HEK293 (cell line): Measurements from ENCODE around the gene DVL1.

Source experiments
- BCL11B ChIP-seq: fragments of 450-650 bp; formaldehyde crosslinking; IDR thresholded peaks from 2 replicates; pipeline ENCODE4 v1.5.1; 2016; ENCODE audit warnings: low read depth, missing biosample characterization, missing genetic modification characterization
- FEZF1 ChIP-seq: fragments of 450-650 bp; formaldehyde crosslinking; IDR thresholded peaks from 2 replicates; pipeline ENCODE4 v1.5.1; 2016; ENCODE audit warnings: missing biosample characterization, missing genetic modification characterization
- GLI2 ChIP-seq: fragments of 450-650 bp; formaldehyde crosslinking; IDR thresholded peaks from 2 replicates; pipeline ENCODE4; 2017; ENCODE audit warnings: missing biosample characterization, missing genetic modification characterization, low read depth, borderline replicate concordance
- KLF10 ChIP-seq: fragments of 450-650 bp; IDR thresholded peaks from 2 replicates; pipeline ENCODE4 v1.5.1; 2018; ENCODE audit warnings: missing biosample characterization, mild to moderate bottlenecking, missing genetic modification characterization
- MYNN ChIP-seq: fragments of 450-650 bp; formaldehyde crosslinking; IDR thresholded peaks from 2 replicates; pipeline ENCODE4 v1.5.1; 2016; ENCODE audit warnings: missing biosample characterization, missing genetic modification characterization, borderline replicate concordance
- MZF1 ChIP-seq: fragments of 450-650 bp; formaldehyde crosslinking; IDR thresholded peaks from 2 replicates; pipeline ENCODE4 v1.5.1; 2017; ENCODE audit warnings: missing biosample characterization, missing genetic modification characterization, borderline replicate concordance
- OSR2 ChIP-seq: fragments of 450-650 bp; formaldehyde crosslinking; IDR thresholded peaks from 2 replicates; pipeline ENCODE4 v1.5.1; 2016; ENCODE audit warnings: missing biosample characterization, missing genetic modification characterization
- SCRT1 ChIP-seq: fragments of 450-650 bp; formaldehyde crosslinking; IDR thresholded peaks from 2 replicates; pipeline ENCODE4 v1.5.1; 2016; ENCODE audit warnings: missing biosample characterization, missing genetic modification characterization, borderline replicate concordance
- ZFP41 ChIP-seq: fragments of 450-650 bp; formaldehyde crosslinking; IDR thresholded peaks from 2 replicates; pipeline ENCODE4 v1.5.1; 2016; ENCODE audit warnings: missing biosample characterization, missing genetic modification characterization, borderline replicate concordance
- ZNF221 ChIP-seq: fragments of 450-650 bp; formaldehyde crosslinking; IDR thresholded peaks from 2 replicates; pipeline ENCODE4 v1.5.1; 2017; ENCODE audit warnings: missing biosample characterization, missing genetic modification characterization, borderline replicate concordance
- ZNF24 ChIP-seq: fragments of 450-650 bp; formaldehyde crosslinking; IDR thresholded peaks from 2 replicates; pipeline ENCODE4 v1.5.1; 2016; ENCODE audit warnings: missing biosample characterization, missing genetic modification characterization
- ZNF311 ChIP-seq: fragments of 450-650 bp; formaldehyde crosslinking; IDR thresholded peaks from 2 replicates; pipeline ENCODE4 v1.5.1; 2017; ENCODE audit warnings: missing biosample characterization, missing genetic modification characterization, borderline replicate concordance
- ZNF350 ChIP-seq: fragments of 450-650 bp; formaldehyde crosslinking; IDR thresholded peaks from 2 replicates; pipeline ENCODE4 v1.5.0; 2017; ENCODE audit warnings: missing biosample characterization, mild to moderate bottlenecking, missing genetic modification characterization
- ZNF433 ChIP-seq: fragments of 450-650 bp; formaldehyde crosslinking; IDR thresholded peaks from 2 replicates; pipeline ENCODE4 v1.5.1; 2016; ENCODE audit warnings: missing biosample characterization, missing genetic modification characterization, low read depth
- ZNF558 ChIP-seq: fragments of 450-650 bp; formaldehyde crosslinking; IDR thresholded peaks from 2 replicates; pipeline ENCODE4 v1.5.1; 2016; ENCODE audit warnings: missing biosample characterization, missing genetic modification characterization
- ZNF600 ChIP-seq: fragments of 450-650 bp; formaldehyde crosslinking; IDR thresholded peaks from 2 replicates; pipeline ENCODE4 v1.5.1; 2016; ENCODE audit warnings: missing biosample characterization, missing genetic modification characterization
- ZNF623 ChIP-seq: fragments of 450-650 bp; formaldehyde crosslinking; IDR thresholded peaks from 2 replicates; pipeline ENCODE4 v1.5.1; 2016; ENCODE audit warnings: missing biosample characterization, missing genetic modification characterization
- ZNF660 ChIP-seq: fragments of 450-650 bp; IDR thresholded peaks from 2 replicates; pipeline ENCODE4 v1.5.1; 2018; ENCODE audit warnings: missing biosample characterization, mild to moderate bottlenecking, missing genetic modification characterization
- ZNF701 ChIP-seq: fragments of 450-650 bp; formaldehyde crosslinking; IDR thresholded peaks from 2 replicates; pipeline ENCODE4 v1.5.1; 2016; ENCODE audit warnings: missing biosample characterization, missing genetic modification characterization
- ZNF768 ChIP-seq: fragments of 450-650 bp; formaldehyde crosslinking; IDR thresholded peaks from 2 replicates; pipeline ENCODE4 v1.5.1; 2018; ENCODE audit warnings: missing biosample characterization, mild to moderate bottlenecking, missing genetic modification characterization
- ZNF830 ChIP-seq: fragments of 450-650 bp; IDR thresholded peaks from 2 replicates; pipeline ENCODE4 v1.5.0; 2018; ENCODE audit warnings: missing biosample characterization, missing genetic modification characterization, low read depth, mild to moderate bottlenecking, moderate library complexity
- ZNF837 ChIP-seq: fragments of 450-650 bp; formaldehyde crosslinking; IDR thresholded peaks from 2 replicates; pipeline ENCODE4 v1.5.1; 2016; ENCODE audit warnings: missing biosample characterization, missing genetic modification characterization
- ZSCAN23 ChIP-seq: fragments of 450-650 bp; formaldehyde crosslinking; IDR thresholded peaks from 2 replicates; pipeline ENCODE4 v1.5.1; 2016; ENCODE audit warnings: missing biosample characterization, missing genetic modification characterization
- TF ChIP-seq, protein P1 (sequence below): fragments of 450-650 bp; formaldehyde crosslinking; conservative IDR thresholded peaks from 2 replicates; pipeline ENCODE4 v1.5.1; 2016; ENCODE audit warnings: low read depth, missing biosample characterization, missing genetic modification characterization
- TF ChIP-seq, protein P2 (sequence below): fragments of 450-650 bp; formaldehyde crosslinking; IDR thresholded peaks from 2 replicates; pipeline ENCODE4 v1.5.1; 2016; ENCODE audit warnings: missing biosample characterization, missing genetic modification characterization
- TF ChIP-seq, protein P3 (sequence below): fragments of 450-650 bp; formaldehyde crosslinking; IDR thresholded peaks from 2 replicates; pipeline ENCODE4 v1.5.1; 2017; ENCODE audit warnings: missing biosample characterization, missing genetic modification characterization
- TF ChIP-seq, protein P4 (sequence below): fragments of 450-650 bp; formaldehyde crosslinking; IDR thresholded peaks from 2 replicates; pipeline ENCODE4 v1.5.1; 2016; ENCODE audit warnings: missing biosample characterization, missing genetic modification characterization

DVL1 gene

DNA sequence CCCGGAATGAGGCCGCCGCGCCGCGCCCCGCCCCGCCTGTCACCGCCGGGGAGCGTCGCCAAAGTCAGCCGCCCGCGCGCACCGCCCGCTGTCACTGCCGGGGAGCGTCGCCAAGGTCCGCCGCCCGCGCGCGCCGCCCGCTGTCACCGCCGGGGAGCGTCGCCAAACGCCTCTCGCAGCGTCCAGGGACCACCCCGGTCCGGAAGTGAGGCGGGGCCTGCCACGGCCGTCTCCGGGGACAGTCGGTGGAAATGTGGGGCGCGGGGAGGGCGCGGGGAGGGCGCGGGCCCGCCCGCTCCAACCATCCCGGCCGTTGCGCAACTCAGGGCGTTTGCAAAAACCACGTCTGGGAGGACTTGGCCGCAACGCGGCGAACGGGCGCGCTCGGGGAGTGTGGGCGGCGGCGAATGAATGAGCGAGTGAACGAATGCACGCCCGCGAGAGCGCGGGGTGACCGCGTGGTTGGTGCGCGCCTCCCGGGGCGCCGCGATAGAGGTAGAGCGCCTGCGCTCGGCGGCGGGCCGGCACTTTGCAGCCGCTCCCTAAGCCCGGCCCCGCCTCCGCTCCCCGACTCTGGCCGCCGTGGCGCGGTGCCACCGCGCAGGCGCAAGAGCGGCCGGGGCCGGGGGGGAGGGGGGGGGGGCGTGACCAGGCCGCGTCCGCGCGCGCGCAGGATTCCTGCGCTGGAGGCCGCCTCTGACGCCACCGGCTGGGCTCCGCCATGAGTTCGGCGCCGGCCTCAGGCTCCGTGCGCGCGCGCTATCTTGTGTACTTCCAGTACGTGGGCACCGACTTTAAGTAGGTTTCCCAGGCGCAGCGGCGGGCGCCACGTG, 41.1 kb downstream of the DVL1 start, which contains the start of the genes ACAP3 and PUSL1 (continued):
- TF ChIP-seq, protein P1, sequence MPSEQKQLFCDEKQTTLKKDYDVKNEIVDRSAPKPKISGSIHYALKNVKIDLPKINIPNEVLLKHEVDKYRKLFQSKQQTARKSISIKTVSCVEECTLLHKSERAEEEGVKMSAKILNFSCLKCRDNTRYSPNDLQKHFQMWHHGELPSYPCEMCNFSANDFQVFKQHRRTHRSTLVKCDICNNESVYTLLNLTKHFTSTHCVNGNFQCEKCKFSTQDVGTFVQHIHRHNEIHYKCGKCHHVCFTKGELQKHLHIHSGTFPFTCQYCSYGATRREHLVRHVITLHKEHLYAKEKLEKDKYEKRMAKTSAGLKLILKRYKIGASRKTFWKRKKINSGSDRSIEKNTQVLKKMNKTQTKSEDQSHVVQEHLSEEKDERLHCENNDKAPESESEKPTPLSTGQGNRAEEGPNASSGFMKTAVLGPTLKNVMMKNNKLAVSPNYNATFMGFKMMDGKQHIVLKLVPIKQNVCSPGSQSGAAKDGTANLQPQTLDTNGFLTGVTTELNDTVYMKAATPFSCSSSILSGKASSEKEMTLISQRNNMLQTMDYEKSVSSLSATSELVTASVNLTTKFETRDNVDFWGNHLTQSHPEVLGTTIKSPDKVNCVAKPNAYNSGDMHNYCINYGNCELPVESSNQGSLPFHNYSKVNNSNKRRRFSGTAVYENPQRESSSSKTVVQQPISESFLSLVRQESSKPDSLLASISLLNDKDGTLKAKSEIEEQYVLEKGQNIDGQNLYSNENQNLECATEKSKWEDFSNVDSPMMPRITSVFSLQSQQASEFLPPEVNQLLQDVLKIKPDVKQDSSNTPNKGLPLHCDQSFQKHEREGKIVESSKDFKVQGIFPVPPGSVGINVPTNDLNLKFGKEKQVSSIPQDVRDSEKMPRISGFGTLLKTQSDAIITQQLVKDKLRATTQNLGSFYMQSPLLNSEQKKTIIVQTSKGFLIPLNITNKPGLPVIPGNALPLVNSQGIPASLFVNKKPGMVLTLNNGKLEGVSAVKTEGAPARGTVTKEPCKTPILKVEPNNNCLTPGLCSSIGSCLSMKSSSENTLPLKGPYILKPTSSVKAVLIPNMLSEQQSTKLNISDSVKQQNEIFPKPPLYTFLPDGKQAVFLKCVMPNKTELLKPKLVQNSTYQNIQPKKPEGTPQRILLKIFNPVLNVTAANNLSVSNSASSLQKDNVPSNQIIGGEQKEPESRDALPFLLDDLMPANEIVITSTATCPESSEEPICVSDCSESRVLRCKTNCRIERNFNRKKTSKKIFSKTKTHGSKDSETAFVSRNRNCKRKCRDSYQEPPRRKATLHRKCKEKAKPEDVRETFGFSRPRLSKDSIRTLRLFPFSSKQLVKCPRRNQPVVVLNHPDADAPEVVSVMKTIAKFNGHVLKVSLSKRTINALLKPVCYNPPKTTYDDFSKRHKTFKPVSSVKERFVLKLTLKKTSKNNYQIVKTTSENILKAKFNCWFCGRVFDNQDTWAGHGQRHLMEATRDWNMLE = no peak
- TF ChIP-seq ZNF433 (no peak), ZNF350 (tag by site-specific recombination) (no peak), MZF1 (no peak; the same call in 1 of the 2 replicates), ZNF837 (0 out of 2 replicates have a peak, but pooled peaks have one; percentile 17), ZNF311 (tag by site-specific recombination) (no peak), ZNF24 (tag by site-specific recombination) (peak; percentile 100), MYNN (tag by site-specific recombination) (no peak; the same call in 1 of the 2 replicates), FEZF1 (tag by site-specific recombination) (peak; percentile 6; the same call in 1 of the 2 replicates), ZNF221 (tag by site-specific recombination) (no peak), ZNF558 (tag by site-specific recombination) (no peak), OSR2 (tag by site-specific recombination) (0 out of 2 replicates have a peak, but pooled peaks have one; percentile 19), ZFP41 (tag by site-specific recombination) (no peak), SCRT1 (tag by site-specific recombination) (no peak), ZNF830 (tag by site-specific recombination) (no peak), GLI2 (no peak), ZNF660 (tag by site-specific recombination) (peak; percentile 74; the same call in 1 of the 2 replicates), ZNF623 (tag by site-specific recombination) (0 out of 2 replicates have a peak, but pooled peaks have one; percentile 12), ZSCAN23 (tag by site-specific recombination) (peak; percentile 59; the same call in 1 of the 2 replicates), ZNF600 (tag by site-specific recombination) (no peak; the same call in 1 of the 2 replicates), ZNF701 (tag by site-specific recombination) (no peak), ZNF768 (tag by site-specific recombination) (no peak), BCL11B (tag by site-specific recombination) (peak; percentile 61; the same call in 1 of the 2 replicates), KLF10 (tag by site-specific recombination) (peak; percentile 92)
- TF ChIP-seq, protein P2, sequence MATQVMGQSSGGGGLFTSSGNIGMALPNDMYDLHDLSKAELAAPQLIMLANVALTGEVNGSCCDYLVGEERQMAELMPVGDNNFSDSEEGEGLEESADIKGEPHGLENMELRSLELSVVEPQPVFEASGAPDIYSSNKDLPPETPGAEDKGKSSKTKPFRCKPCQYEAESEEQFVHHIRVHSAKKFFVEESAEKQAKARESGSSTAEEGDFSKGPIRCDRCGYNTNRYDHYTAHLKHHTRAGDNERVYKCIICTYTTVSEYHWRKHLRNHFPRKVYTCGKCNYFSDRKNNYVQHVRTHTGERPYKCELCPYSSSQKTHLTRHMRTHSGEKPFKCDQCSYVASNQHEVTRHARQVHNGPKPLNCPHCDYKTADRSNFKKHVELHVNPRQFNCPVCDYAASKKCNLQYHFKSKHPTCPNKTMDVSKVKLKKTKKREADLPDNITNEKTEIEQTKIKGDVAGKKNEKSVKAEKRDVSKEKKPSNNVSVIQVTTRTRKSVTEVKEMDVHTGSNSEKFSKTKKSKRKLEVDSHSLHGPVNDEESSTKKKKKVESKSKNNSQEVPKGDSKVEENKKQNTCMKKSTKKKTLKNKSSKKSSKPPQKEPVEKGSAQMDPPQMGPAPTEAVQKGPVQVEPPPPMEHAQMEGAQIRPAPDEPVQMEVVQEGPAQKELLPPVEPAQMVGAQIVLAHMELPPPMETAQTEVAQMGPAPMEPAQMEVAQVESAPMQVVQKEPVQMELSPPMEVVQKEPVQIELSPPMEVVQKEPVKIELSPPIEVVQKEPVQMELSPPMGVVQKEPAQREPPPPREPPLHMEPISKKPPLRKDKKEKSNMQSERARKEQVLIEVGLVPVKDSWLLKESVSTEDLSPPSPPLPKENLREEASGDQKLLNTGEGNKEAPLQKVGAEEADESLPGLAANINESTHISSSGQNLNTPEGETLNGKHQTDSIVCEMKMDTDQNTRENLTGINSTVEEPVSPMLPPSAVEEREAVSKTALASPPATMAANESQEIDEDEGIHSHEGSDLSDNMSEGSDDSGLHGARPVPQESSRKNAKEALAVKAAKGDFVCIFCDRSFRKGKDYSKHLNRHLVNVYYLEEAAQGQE (tag by site-specific recombination) = no peak
- TF ChIP-seq, protein P3, sequence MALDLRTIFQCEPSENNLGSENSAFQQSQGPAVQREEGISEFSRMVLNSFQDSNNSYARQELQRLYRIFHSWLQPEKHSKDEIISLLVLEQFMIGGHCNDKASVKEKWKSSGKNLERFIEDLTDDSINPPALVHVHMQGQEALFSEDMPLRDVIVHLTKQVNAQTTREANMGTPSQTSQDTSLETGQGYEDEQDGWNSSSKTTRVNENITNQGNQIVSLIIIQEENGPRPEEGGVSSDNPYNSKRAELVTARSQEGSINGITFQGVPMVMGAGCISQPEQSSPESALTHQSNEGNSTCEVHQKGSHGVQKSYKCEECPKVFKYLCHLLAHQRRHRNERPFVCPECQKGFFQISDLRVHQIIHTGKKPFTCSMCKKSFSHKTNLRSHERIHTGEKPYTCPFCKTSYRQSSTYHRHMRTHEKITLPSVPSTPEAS (tag by site-specific recombination) = no peak
- TF ChIP-seq, protein P4, sequence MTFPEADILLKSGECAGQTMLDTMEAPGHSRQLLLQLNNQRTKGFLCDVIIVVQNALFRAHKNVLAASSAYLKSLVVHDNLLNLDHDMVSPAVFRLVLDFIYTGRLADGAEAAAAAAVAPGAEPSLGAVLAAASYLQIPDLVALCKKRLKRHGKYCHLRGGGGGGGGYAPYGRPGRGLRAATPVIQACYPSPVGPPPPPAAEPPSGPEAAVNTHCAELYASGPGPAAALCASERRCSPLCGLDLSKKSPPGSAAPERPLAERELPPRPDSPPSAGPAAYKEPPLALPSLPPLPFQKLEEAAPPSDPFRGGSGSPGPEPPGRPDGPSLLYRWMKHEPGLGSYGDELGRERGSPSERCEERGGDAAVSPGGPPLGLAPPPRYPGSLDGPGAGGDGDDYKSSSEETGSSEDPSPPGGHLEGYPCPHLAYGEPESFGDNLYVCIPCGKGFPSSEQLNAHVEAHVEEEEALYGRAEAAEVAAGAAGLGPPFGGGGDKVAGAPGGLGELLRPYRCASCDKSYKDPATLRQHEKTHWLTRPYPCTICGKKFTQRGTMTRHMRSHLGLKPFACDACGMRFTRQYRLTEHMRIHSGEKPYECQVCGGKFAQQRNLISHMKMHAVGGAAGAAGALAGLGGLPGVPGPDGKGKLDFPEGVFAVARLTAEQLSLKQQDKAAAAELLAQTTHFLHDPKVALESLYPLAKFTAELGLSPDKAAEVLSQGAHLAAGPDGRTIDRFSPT (tag by site-specific recombination) = peak; percentile 50; the same call in 1 of the 2 replicates
